HUDEP-2 (cell line): ENCODE data around the gene FAM217B.

Experiments
- DNase-seq, 76 experiments: peaks; one replicate each; lab custom pipeline; 2025; ENCODE audit not compliant: unreplicated experiment in 76 of 76; lab: John Stamatoyannopoulos, UW

The FAM217B gene

GRCh38 chr20:59971428-59971827 is 31.2 kb downstream of the FAM217B start:
- DNase-seq: no peak

GRCh38 chr20:59972037-59972801 is 32.0 kb downstream of the FAM217B start:
- no peak for DNase-seq

- no peak for DNase-seq
Measured at GRCh38 chr20:59976156-59976782, 36.1 kb downstream of the FAM217B start.

GRCh38 chr20:59977086-59977485 is 36.9 kb downstream of the FAM217B start:
- no peak for DNase-seq

GRCh38 chr20:59983076-59983475 is 42.9 kb downstream of the FAM217B start:
- DNase-seq: no peak

- DNase-seq: no peak
Measured at GRCh38 chr20:59984541-59984940, 44.4 kb downstream of the FAM217B start.

GRCh38 chr20:59985164-59985563 is 45.0 kb downstream of the FAM217B start:
- no peak for DNase-seq

GRCh38 chr20:59985864-59986263 is 45.7 kb downstream of the FAM217B start:
- DNase-seq: no peak

GRCh38 chr20:59987135-59987534 is 46.9 kb downstream of the FAM217B start:
- no peak for DNase-seq

GRCh38 chr20:59988141-59988540 is 48.0 kb downstream of the FAM217B start:
- DNase-seq: no peak

- DNase-seq: peak in 1 of 76 experiments; percentile 3
Measured at GRCh38 chr20:59992526-59993084, 52.4 kb downstream of the FAM217B start.

- no peak for DNase-seq
Measured at GRCh38 chr20:59993736-59994430, 53.7 kb downstream of the FAM217B start.

GRCh38 chr20:59994697-59995122 is 54.5 kb downstream of the FAM217B start:
- DNase-seq: no peak

- no peak for DNase-seq
Measured at GRCh38 chr20:59996108-59996507, 55.9 kb downstream of the FAM217B start.

GRCh38 chr20:59997896-59998295 is 57.7 kb downstream of the FAM217B start:
- no peak for DNase-seq
